GM21360 (cell line): ENCODE data around the gene AUTS2.
"Not testable (repeated sequence)": the region's sequence is repeated elsewhere in the genome, so short reads cannot be mapped to it uniquely, and the experiment has no call there.

Experiments used
- ATAC-seq: cut with Tn5 transposase; IDR thresholded peaks from one replicate; pipeline ENCODE4 v1.9.1; 2021; ENCODE audit warnings: mild to moderate bottlenecking, moderate library complexity; ENCODE audit not compliant: unreplicated experiment

The AUTS2 gene

GRCh38 chr7:69780379-69780778, 182.1 kb downstream of the AUTS2 start:
- no peak for ATAC-seq

- no peak for ATAC-seq
Measured at GRCh38 chr7:69781412-69781846, 183.2 kb downstream of the AUTS2 start.

DNA sequence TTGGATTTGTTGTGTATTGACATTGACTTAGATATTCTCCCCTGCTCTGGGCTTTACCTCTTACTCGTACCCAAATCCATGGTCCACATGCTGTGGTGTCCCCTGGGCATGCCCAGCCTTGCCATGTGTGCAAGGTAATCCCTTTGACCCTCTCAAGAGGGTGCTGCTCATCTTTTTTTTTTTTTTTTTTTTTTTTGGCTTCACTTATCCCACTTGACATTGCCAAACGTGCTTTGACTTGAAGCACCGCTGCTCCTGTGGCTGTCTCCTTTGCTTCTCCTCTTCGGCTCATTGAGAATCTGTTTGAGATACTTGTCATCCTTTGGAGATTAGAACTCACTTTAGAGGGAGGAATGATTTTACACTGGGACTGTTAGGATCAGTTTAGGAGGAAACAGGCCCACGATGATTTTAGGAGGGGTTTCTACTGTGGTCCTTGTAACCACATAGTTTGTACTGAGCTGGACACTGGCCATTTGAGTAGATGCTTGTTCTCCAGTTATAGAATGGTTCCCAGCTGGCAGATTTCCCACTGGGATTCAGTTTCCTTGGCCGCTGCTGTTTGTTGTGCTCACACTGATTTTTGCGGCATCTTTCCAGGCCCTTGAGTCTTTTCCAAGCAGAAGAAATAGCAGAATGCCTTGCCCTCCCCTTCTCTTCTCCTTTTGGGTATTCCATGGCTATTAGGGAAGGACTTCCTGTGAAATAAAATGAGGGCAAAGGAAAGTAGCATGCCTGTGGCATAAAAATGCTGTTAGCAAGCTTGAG, 184.8 kb downstream of the AUTS2 start:
- ATAC-seq, result no peak

DNA sequence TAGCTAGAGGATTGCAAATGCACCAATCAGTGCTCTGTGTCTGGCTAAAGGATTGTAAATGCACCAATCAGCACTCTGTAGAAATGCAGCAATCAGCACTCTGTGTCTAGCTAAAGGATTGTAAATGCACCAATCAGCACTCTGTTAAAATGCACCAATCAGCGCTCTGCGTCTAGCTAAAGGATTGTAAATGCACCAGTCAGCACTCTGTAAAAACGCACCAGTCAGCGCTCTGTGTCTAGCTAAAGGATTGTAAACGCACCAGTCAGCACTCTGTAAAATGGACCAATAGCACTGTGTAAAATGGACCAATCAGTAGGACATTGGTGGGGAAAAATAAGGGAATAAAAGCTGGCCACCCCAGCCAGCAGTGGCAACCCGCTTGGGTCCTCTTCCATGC, 187.9 kb downstream of the AUTS2 start:
- not testable (repeated sequence) for ATAC-seq

GRCh38 chr7:69786730-69787395, 188.6 kb downstream of the AUTS2 start:
- no peak for ATAC-seq

- ATAC-seq, result no peak
Measured at GRCh38 chr7:69787736-69788431, 189.6 kb downstream of the AUTS2 start.

DNA sequence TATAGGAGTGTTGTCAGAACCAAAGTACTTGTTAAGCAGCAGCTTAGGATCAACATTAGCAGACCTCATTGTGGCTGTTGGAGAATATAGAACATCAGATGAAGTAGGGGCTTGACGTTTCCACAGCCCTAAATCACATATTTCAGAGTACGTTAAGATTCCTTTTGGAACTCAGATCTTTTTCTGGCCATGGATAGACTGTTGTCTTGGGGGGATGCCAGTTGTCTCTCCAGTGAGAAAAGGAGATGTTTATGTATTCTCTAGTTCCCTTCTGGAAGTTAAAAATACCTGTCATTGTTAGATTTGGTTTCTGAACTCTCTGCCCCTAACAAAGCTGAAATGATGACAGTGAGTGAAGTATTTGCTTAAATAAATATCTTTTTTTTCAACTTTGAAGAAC, 191.3 kb downstream of the AUTS2 start:
- no peak for ATAC-seq

GRCh38 chr7:69790977-69791724, 192.9 kb downstream of the AUTS2 start:
- no peak for ATAC-seq

- no peak for ATAC-seq
Measured at GRCh38 chr7:69791739-69792138, 193.5 kb downstream of the AUTS2 start.

DNA sequence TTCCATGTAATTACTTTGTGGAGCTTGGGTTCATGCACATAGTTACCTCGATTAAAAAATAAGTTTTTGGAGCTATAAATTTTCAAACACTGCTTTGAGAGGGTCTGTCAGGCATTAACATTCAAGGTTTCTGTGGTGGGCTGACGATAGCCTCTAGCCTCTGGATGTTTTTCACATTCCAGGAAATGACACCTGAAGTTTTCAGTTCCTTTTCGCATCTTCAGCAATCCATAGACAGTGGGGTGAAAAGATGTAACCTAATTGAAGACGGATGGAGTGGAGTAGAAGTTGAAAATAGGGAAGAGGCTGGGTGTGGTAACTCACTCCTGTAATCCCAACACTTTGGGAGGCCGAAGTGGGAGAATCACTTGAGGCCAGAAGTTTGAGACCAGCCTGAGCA, 197.7 kb downstream of the AUTS2 start:
- no peak for ATAC-seq

DNA sequence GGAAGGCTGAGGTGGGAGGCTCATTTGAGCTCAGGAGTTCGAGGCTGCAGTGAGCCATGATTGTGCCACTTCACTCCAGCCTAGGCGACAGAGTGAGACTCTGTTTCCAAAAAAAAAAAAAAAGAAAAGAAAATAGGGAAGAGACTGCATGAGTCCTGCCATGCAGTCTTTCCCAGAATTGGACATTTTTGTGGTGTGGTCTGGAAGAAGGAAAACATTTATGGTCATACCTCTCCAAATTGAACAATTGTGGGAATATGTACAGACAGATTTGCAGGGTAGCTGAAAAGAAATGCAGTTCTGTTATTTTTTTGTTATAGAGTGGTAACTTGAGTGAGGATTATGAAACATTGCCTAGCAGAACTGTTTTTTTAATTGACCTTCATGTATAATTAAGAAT, 198.1 kb downstream of the AUTS2 start:
- no peak for ATAC-seq

GRCh38 chr7:69799048-69799697, 200.9 kb downstream of the AUTS2 start:
- ATAC-seq, result no peak

GRCh38 chr7:69799990-69800389, 201.7 kb downstream of the AUTS2 start:
- ATAC-seq, result no peak

DNA sequence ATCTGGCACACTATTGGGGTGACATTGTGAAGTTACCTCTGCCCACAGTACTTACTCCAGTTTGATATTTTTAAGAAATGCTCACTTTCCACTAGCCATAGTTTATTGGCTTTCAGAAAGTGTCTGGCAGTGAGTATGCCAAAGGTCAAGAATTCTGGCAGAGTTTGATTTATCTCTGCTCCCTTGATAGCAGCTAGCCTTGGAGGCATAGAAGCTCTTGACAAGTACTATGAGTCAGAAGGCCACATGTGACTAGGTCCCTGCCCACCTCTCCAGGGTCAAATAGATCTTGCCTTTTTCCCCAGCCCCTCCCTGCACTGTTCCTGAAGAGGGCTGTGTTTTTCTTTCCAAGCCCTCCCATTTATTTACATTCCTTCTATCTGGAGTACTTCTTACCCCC, 202.2 kb downstream of the AUTS2 start:
- ATAC-seq, result no peak

DNA sequence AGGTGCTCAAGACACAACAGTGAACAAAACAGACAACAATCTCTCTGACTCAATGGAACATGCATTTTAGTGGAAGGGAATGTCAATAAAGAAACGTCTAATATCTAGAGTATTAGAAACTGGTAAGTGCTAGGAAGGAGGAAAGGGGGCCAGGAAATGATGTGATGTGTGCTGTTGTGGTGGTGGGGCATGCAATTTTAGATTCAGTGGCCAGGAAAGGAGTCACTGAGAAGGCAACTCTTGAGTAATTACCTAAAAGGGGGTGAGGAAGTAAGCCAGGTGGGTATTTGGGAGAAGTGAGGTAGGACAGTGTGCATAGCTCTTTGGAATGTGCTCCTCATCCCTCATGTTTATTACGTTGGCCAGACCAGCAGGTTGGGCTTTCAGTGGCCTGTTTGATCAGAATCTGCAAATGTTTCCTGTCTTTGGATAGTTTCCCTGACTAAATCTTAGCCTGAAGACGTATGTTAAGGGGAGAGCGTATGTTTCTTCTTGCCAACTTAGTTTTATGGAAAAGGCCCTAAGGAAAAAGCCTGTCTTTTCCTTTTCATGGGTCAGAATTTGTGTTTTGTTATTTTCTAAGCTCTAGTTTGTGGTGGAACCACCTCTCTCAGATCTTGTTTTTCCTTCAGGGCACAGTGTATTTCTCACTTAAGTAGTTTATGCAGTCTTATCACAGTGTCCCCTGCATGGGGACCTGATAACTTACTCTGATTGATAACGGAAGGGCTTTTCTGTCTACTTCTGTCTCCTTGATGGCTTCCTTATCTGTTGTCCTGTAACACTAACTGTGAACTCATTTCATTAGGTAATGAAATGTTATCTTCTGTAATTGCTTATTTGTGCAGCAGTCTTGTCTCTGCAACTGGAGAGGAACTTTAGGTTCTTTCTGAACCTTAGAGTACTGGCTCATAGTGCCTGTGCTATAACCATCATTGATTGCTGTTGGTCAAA, 203.7 kb downstream of the AUTS2 start:
- ATAC-seq, result no peak

GRCh38 chr7:69803699-69804516, 205.6 kb downstream of the AUTS2 start:
- peak; percentile 89 for ATAC-seq

- no peak for ATAC-seq
Measured at GRCh38 chr7:69804962-69805361, 206.7 kb downstream of the AUTS2 start.

GRCh38 chr7:69808391-69808790, 210.1 kb downstream of the AUTS2 start:
- no peak for ATAC-seq
